Stimulated activated CD4-positive, alpha-beta T cell treated with anti-CD3 and anti-CD28 coated beads, Interleukin-1b, Interleukin-23, amount 100 ng/mL, for 48 hours (primary cell): ENCODE measurements around the gene ALDH6A1.
A peak's percentile ranks its signal among the peaks of the same experiment; 100 is the strongest.

ENCODE experiments used
- DNase-seq: peaks from one replicate; pipeline ENCODE4 v3.0.0-alpha.2; 2020

Gene ALDH6A1

GRCh38 chr14:74048281-74048680, 36.0 kb downstream of the ALDH6A1 start:
- DNase-seq, result no peak

- no peak for DNase-seq
Observed at GRCh38 chr14:74045522-74045921, 38.7 kb downstream of the ALDH6A1 start.

GRCh38 chr14:74042296-74042695, 42.0 kb downstream of the ALDH6A1 start:
- DNase-seq, result no peak

- no peak for DNase-seq
Observed at GRCh38 chr14:74038020-74038859, 46.0 kb downstream of the ALDH6A1 start.

- no peak for DNase-seq
Observed at GRCh38 chr14:74035556-74035955, 48.7 kb downstream of the ALDH6A1 start.

GRCh38 chr14:74034572-74034971, 49.7 kb downstream of the ALDH6A1 start:
- no peak for DNase-seq

GRCh38 chr14:74029136-74029535, 55.1 kb downstream of the ALDH6A1 start:
- DNase-seq, result no peak

- no peak for DNase-seq
Observed at GRCh38 chr14:74022346-74022745, 61.9 kb downstream of the ALDH6A1 start.

GRCh38 chr14:74019408-74020137, 64.7 kb downstream of the ALDH6A1 start:
- DNase-seq, result no peak

GRCh38 chr14:74018586-74019407, 65.5 kb downstream of the ALDH6A1 start, which contains the start of the genes BBOF1 and ENTPD5:
TSS of gene BBOF1 (plus strand) at chr14:74019349. CDS start at chr14:74019479, 130 bp downstream.
TSS of gene ENTPD5 (minus strand) at chr14:74019288. CDS start at chr14:73988102, 31,186 bp downstream.
- DNase-seq, result peak; percentile 81

GRCh38 chr14:74018174-74018585, 66.1 kb downstream of the ALDH6A1 start:
- no peak for DNase-seq

GRCh38 chr14:74015963-74016362, 68.3 kb downstream of the ALDH6A1 start:
- DNase-seq, result no peak

- DNase-seq, result no peak
Observed at GRCh38 chr14:74015176-74015575, 69.1 kb downstream of the ALDH6A1 start.

GRCh38 chr14:74014299-74014698, 70.0 kb downstream of the ALDH6A1 start:
- DNase-seq, result no peak

- no peak for DNase-seq
Observed at GRCh38 chr14:74008843-74009499, 75.3 kb downstream of the ALDH6A1 start.
